ENCODE data around the gene DCAF10. TPM values are rescaled to one million over a fixed set of nuclear protein-coding genes. Genes with fewer than 3 reads are reported as not detected.
"Not testable (repeated sequence)": the region's sequence is repeated elsewhere in the genome, so short reads cannot be mapped to it uniquely, and the experiment has no call there.

DCAF10 gene
- total and polyA plus RNA-seq, 3 experiments from 2014 or later: 14.9 to 27.2 (median 15.1) TPM

- DNase-seq: no peak
These were observed 1.9 kb upstream of the DCAF10 start for GRCh38 chr9:37798677-37799076.

GRCh38 chr9:37801287-37801850 lies 772 bp downstream of the DCAF10 start:
- Mint-ChIP-seq H3K36me3 (peaks cover 0 to 11% (median 2%) of the 10 kb centered on the region in 3 donors), H3K4me1 (peaks cover 40 to 55% (median 50%) of the 10 kb centered on the region in 3 donors), H3K9me3 (no peaks in the 10 kb centered on the region), H3K27me3 (no peaks in the 10 kb centered on the region), H3K27ac (peak overlapping the region in 7 of 8 donors; percentile 68 to 95 (median 90)), H3K4me3 (peak overlapping the region; percentile 88 to 99 (median 94))
- H3K4me3 ChIP-seq (ENCODE audit: low read length): peak overlapping the region; percentile 92
- H3K27ac ChIP-seq (ENCODE audit: low read depth, low read length): peak overlapping the region; percentile 65
- H3K4me1 ChIP-seq (ENCODE audit: insufficient read depth, low read length): peaks cover 32% of the 10 kb centered on the region
- CTCF ChIA-PET: interaction anchor here (2.5 kb wide), 1 partner anchor 17 kb away, joined by 10 read pairs; the partner anchor contains the start of gene EXOSC3
- POLR2A ChIA-PET: interaction anchor here (0.6 to 1.9 kb wide), 4 partner anchors 14 to 210 kb away, joined by 3 to 10 read pairs (median 4); partner anchors contain the start of gene EXOSC3
- DNase-seq: peak in 3 of 5 donors; percentile 4 to 49 (median 14)
- no peaks in the 10 kb centered on the region for H3K36me3 ChIP-seq (ENCODE audit: insufficient read depth, low read length)
- no peaks in the 10 kb centered on the region for H3K9me3 ChIP-seq (ENCODE audit: low read length)
- H3K27me3 ChIP-seq (ENCODE audit: insufficient read depth, low read length, poor library complexity, severe bottlenecking): no peaks in the 10 kb centered on the region

More at GRCh38 chr9:37798677-37799076, 1.9 kb upstream of the DCAF10 start:
- ChIA-PET POLR2A (no interaction called here), CTCF (interaction anchor here (1.1 kb wide), 1 partner anchor 10 kb away, joined by 3 read pairs; no protein-coding TSS in a partner anchor)
- H3K4me1 ChIP-seq (ENCODE audit: insufficient read depth, low read length): peaks cover 32% of the 10 kb centered on the region
- no peaks in the 10 kb centered on the region for H3K36me3 ChIP-seq (ENCODE audit: insufficient read depth, low read length)
- Mint-ChIP-seq H3K27ac (peak overlapping the region in 2 of 8 donors; percentile 34 to 88), H3K4me1 (peaks cover 28 to 34% (median 33%) of the 10 kb centered on the region in 3 donors), H3K4me3 (peak overlapping the region in 4 of 7 donors; percentile 91 to 99 (median 94)), H3K9me3 (no peaks in the 10 kb centered on the region), H3K27me3 (no peaks in the 10 kb centered on the region), H3K36me3 (peaks cover 0 to 6% (median 1%) of the 10 kb centered on the region in 3 donors)
- no peak overlapping the region for H3K4me3 ChIP-seq (ENCODE audit: low read length)
- no peaks in the 10 kb centered on the region for H3K27me3 ChIP-seq (ENCODE audit: insufficient read depth, low read length, poor library complexity, severe bottlenecking)
- no peaks in the 10 kb centered on the region for H3K9me3 ChIP-seq (ENCODE audit: low read length)
- H3K27ac ChIP-seq (ENCODE audit: low read depth, low read length): no peak overlapping the region

GRCh38 chr9:37801959-37802711 lies 1.5 kb downstream of the DCAF10 start:
- H3K36me3 Mint-ChIP-seq: peaks cover 0 to 11% (median 2%) of the 10 kb centered on the region in 3 donors
- Histone ChIP-seq H3K27me3 (ENCODE audit: insufficient read depth, low read length, poor library complexity, severe bottlenecking) (no peaks in the 10 kb centered on the region), H3K4me1 (ENCODE audit: insufficient read depth, low read length) (peaks cover 32% of the 10 kb centered on the region), H3K4me3 (ENCODE audit: low read length) (peak overlapping the region; percentile 92), H3K27ac (ENCODE audit: low read depth, low read length) (peak overlapping the region; percentile 65), H3K36me3 (ENCODE audit: insufficient read depth, low read length) (no peaks in the 10 kb centered on the region), H3K9me3 (ENCODE audit: low read length) (no peaks in the 10 kb centered on the region)
- POLR2A ChIA-PET: interaction anchor here (1.9 kb wide), 1 partner anchor 18 kb away, joined by 10 read pairs; the partner anchor contains the start of gene EXOSC3
- H3K27me3 Mint-ChIP-seq: no peaks in the 10 kb centered on the region
- peaks cover 44 to 60% (median 53%) of the 10 kb centered on the region in 3 donors for H3K4me1 Mint-ChIP-seq
- CTCF ChIA-PET: interaction anchor here (1.3 kb wide), 1 partner anchor 11 kb away, joined by 3 read pairs; no protein-coding TSS in a partner anchor
- no peak for DNase-seq
- peak overlapping the region; percentile 88 to 99 (median 94) for H3K4me3 Mint-ChIP-seq
- H3K27ac Mint-ChIP-seq: peak overlapping the region; percentile 12 to 95 (median 88)
- H3K9me3 Mint-ChIP-seq: no peaks in the 10 kb centered on the region

GRCh38 chr9:37806271-37806670 lies 5.7 kb downstream of the DCAF10 start:
- Histone ChIP-seq H3K27me3 (ENCODE audit: insufficient read depth, low read length, poor library complexity, severe bottlenecking) (no peaks in the 10 kb centered on the region), H3K4me3 (ENCODE audit: low read length) (no peak overlapping the region), H3K36me3 (ENCODE audit: insufficient read depth, low read length) (no peaks in the 10 kb centered on the region), H3K27ac (ENCODE audit: low read depth, low read length) (no peak overlapping the region), H3K9me3 (ENCODE audit: low read length) (no peaks in the 10 kb centered on the region), H3K4me1 (ENCODE audit: insufficient read depth, low read length) (peaks cover 21% of the 10 kb centered on the region)
- Mint-ChIP-seq H3K36me3 (peaks cover 0 to 10% (median 4%) of the 10 kb centered on the region in 3 donors), H3K27ac (peak overlapping the region in 1 of 8 donors; percentile 58), H3K4me1 (peaks cover 38 to 54% (median 46%) of the 10 kb centered on the region in 3 donors), H3K9me3 (no peaks in the 10 kb centered on the region), H3K4me3 (no peak overlapping the region), H3K27me3 (no peaks in the 10 kb centered on the region)
- POLR2A ChIA-PET: no interaction called here
- DNase-seq: no peak
- CTCF ChIA-PET: no interaction called here

- H3K9me3 ChIP-seq (ENCODE audit: low read length); H3K4me3 ChIP-seq (ENCODE audit: low read length); H3K9me3 Mint-ChIP-seq; H3K4me1 ChIP-seq (ENCODE audit: insufficient read depth, low read length); CTCF ChIA-PET; H3K27me3 ChIP-seq (ENCODE audit: insufficient read depth, low read length, poor library complexity, severe bottlenecking); POLR2A ChIA-PET; H3K36me3 ChIP-seq (ENCODE audit: insufficient read depth, low read length); H3K27ac Mint-ChIP-seq; H3K27me3 Mint-ChIP-seq; H3K27ac ChIP-seq (ENCODE audit: low read depth, low read length); H3K4me3 Mint-ChIP-seq; DNase-seq: not testable (repeated sequence)
- peaks cover 25 to 40% (median 27%) of the 10 kb centered on the region in 3 donors for H3K4me1 Mint-ChIP-seq
- H3K36me3 Mint-ChIP-seq: peaks cover 0 to 16% (median 4%) of the 10 kb centered on the region in 3 donors
These were observed 9.1 kb downstream of the DCAF10 start for GRCh38 chr9:37809676-37810075.

- Mint-ChIP-seq H3K36me3 (peaks cover 0 to 12% (median 2%) of the 10 kb centered on the region in 3 donors), H3K4me3 (no peak overlapping the region), H3K27me3 (no peaks in the 10 kb centered on the region), H3K27ac (peak overlapping the region in 1 of 8 donors; percentile 62), H3K9me3 (no peaks in the 10 kb centered on the region), H3K4me1 (peaks cover 14 to 26% (median 24%) of the 10 kb centered on the region in 3 donors)
- Histone ChIP-seq H3K27me3 (ENCODE audit: insufficient read depth, low read length, poor library complexity, severe bottlenecking) (no peaks in the 10 kb centered on the region), H3K36me3 (ENCODE audit: insufficient read depth, low read length) (no peaks in the 10 kb centered on the region), H3K9me3 (ENCODE audit: low read length) (no peaks in the 10 kb centered on the region), H3K4me1 (ENCODE audit: insufficient read depth, low read length) (no peaks in the 10 kb centered on the region), H3K27ac (ENCODE audit: low read depth, low read length) (no peak overlapping the region), H3K4me3 (ENCODE audit: low read length) (no peak overlapping the region)
- no peak for DNase-seq
- CTCF ChIA-PET: interaction anchor here (0.6 kb wide), 1 partner anchor 233 kb away, joined by 3 read pairs; no protein-coding TSS in a partner anchor
- POLR2A ChIA-PET: no interaction called here
These were observed 11.4 kb downstream of the DCAF10 start for GRCh38 chr9:37811906-37812476.

GRCh38 chr9:37812773-37813379 lies 12.3 kb downstream of the DCAF10 start:
- no peak overlapping the region for H3K4me3 ChIP-seq (ENCODE audit: low read length)
- H3K4me3 Mint-ChIP-seq: no peak overlapping the region
- no peaks in the 10 kb centered on the region for H3K36me3 ChIP-seq (ENCODE audit: insufficient read depth, low read length)
- peaks cover 0 to 10% (median 2%) of the 10 kb centered on the region in 3 donors for H3K36me3 Mint-ChIP-seq
- no peak overlapping the region for H3K27ac ChIP-seq (ENCODE audit: low read depth, low read length)
- H3K4me1 Mint-ChIP-seq: peaks cover 14 to 27% (median 26%) of the 10 kb centered on the region in 3 donors
- H3K27ac Mint-ChIP-seq: peak overlapping the region in 1 of 8 donors; percentile 41
- CTCF ChIA-PET: interaction anchor here (0.8 kb wide), 1 partner anchor 10 kb away, joined by 3 read pairs; no protein-coding TSS in a partner anchor
- POLR2A ChIA-PET: no interaction called here
- no peaks in the 10 kb centered on the region for H3K9me3 Mint-ChIP-seq
- H3K27me3 Mint-ChIP-seq: no peaks in the 10 kb centered on the region
- no peaks in the 10 kb centered on the region for H3K4me1 ChIP-seq (ENCODE audit: insufficient read depth, low read length)
- H3K27me3 ChIP-seq (ENCODE audit: insufficient read depth, low read length, poor library complexity, severe bottlenecking): no peaks in the 10 kb centered on the region
- H3K9me3 ChIP-seq (ENCODE audit: low read length): no peaks in the 10 kb centered on the region
- no peak for DNase-seq

Data from CD8-positive, alpha-beta memory T cell (primary cell).